NCI-H2196 (cell line): ENCODE results near the gene ANKAR.
A peak's percentile ranks its signal among the peaks of the same experiment; 100 is the strongest.
"Not testable (repeated sequence)": the region's sequence is repeated elsewhere in the genome, so short reads cannot be mapped to it uniquely, and the experiment has no call there.

Experiments
- DNase-seq: peaks from one replicate; lab custom pipeline; 2025; ENCODE audit not compliant: unreplicated experiment; lab: John Stamatoyannopoulos, UW

Gene ANKAR

GRCh38 chr2:189674374-189675112, at the start of gene ANKAR:
TSS of gene ANKAR (plus strand) at chr2:189674670. CDS start at chr2:189676491, 1,821 bp downstream.
- peak; percentile 90 for DNase-seq

- no peak for DNase-seq
Measured at GRCh38 chr2:189625636-189626035, 48.8 kb upstream of the ANKAR start.

- DNase-seq: no peak
Measured at GRCh38 chr2:189627789-189628188, 46.7 kb upstream of the ANKAR start.

- no peak for DNase-seq
Measured at GRCh38 chr2:189628817-189629530, 45.5 kb upstream of the ANKAR start.

- DNase-seq: no peak
Measured at GRCh38 chr2:189629531-189630453, 44.7 kb upstream of the ANKAR start.

- DNase-seq: no peak
Measured at GRCh38 chr2:189631849-189632248, 42.6 kb upstream of the ANKAR start.

- DNase-seq: no peak
Measured at GRCh38 chr2:189633392-189633811, 41.1 kb upstream of the ANKAR start.

GRCh38 chr2:189635353-189635752, 39.1 kb upstream of the ANKAR start:
- no peak for DNase-seq

- DNase-seq: no peak
Measured at GRCh38 chr2:189638301-189639006, 36.0 kb upstream of the ANKAR start.

GRCh38 chr2:189639007-189639609, 35.4 kb upstream of the ANKAR start:
- DNase-seq: no peak

GRCh38 chr2:189641002-189641401, 33.5 kb upstream of the ANKAR start:
- no peak for DNase-seq

GRCh38 chr2:189641590-189641989, 32.9 kb upstream of the ANKAR start:
- no peak for DNase-seq

GRCh38 chr2:189646521-189646920, 27.9 kb upstream of the ANKAR start:
- DNase-seq: no peak

- no peak for DNase-seq
Measured at GRCh38 chr2:189648846-189649509, 25.5 kb upstream of the ANKAR start.

- DNase-seq: no peak
Measured at GRCh38 chr2:189651284-189651683, 23.2 kb upstream of the ANKAR start.

- not testable (repeated sequence) for DNase-seq
Measured at GRCh38 chr2:189653464-189653863, 21.0 kb upstream of the ANKAR start.

- no peak for DNase-seq
Measured at GRCh38 chr2:189654641-189655040, 19.8 kb upstream of the ANKAR start.

- no peak for DNase-seq
Measured at GRCh38 chr2:189657867-189658266, 16.6 kb upstream of the ANKAR start.

GRCh38 chr2:189658306-189659212, 15.9 kb upstream of the ANKAR start:
- no peak for DNase-seq
